Stimulated activated CD4-positive, alpha-beta T cell treated with anti-CD3 and anti-CD28 coated beads, Interleukin-2, amount 100 ng/mL, for 4 hours (primary cell): Measurements from ENCODE around the gene PEX5L.
"Not testable (repeated sequence)": the region's sequence is repeated elsewhere in the genome, so short reads cannot be mapped to it uniquely, and the experiment has no call there.

Source experiments
- DNase-seq: peaks from one replicate; pipeline ENCODE4 v3.0.0-alpha.2; 2020; ENCODE audit warnings: low read depth

The PEX5L gene

GRCh38 chr3:180036671-180037455 lies at the start of gene PEX5L:
Gene PEX5L, minus strand, starts transcription at chr3:180036937. Its CDS starts 338 bp downstream, at chr3:180036599.
- DNase-seq, result no peak

- DNase-seq, result no peak
These were observed 48.5 kb upstream of the PEX5L start for GRCh38 chr3:180085122-180085710.

- DNase-seq, result no peak
These were observed 46.0 kb upstream of the PEX5L start for GRCh38 chr3:180082699-180083098.

GRCh38 chr3:180078592-180078991 lies 41.9 kb upstream of the PEX5L start:
- DNase-seq, result no peak

- DNase-seq, result no peak
These were observed 36.8 kb upstream of the PEX5L start for GRCh38 chr3:180073561-180073960.

GRCh38 chr3:180072786-180073185 lies 36.0 kb upstream of the PEX5L start:
- DNase-seq, result no peak

GRCh38 chr3:180070925-180071324 lies 34.2 kb upstream of the PEX5L start:
- no peak for DNase-seq

- DNase-seq, result no peak
These were observed 31.3 kb upstream of the PEX5L start for GRCh38 chr3:180068023-180068422.

GRCh38 chr3:180066598-180066997 lies 29.9 kb upstream of the PEX5L start:
- DNase-seq, result no peak

- no peak for DNase-seq
These were observed 27.0 kb upstream of the PEX5L start for GRCh38 chr3:180063783-180064182.

- DNase-seq, result no peak
These were observed 26.0 kb upstream of the PEX5L start for GRCh38 chr3:180062771-180063170.

GRCh38 chr3:180059356-180059755 lies 22.6 kb upstream of the PEX5L start:
- DNase-seq, result no peak

GRCh38 chr3:180058238-180058637 lies 21.5 kb upstream of the PEX5L start:
- DNase-seq, result no peak

GRCh38 chr3:180055656-180056055 lies 18.9 kb upstream of the PEX5L start:
- not testable (repeated sequence) for DNase-seq

GRCh38 chr3:180049391-180049790 lies 12.7 kb upstream of the PEX5L start:
- no peak for DNase-seq

- no peak for DNase-seq
These were observed 12.1 kb upstream of the PEX5L start for GRCh38 chr3:180048840-180049239.

GRCh38 chr3:180048103-180048502 lies 11.4 kb upstream of the PEX5L start:
- no peak for DNase-seq

GRCh38 chr3:180040966-180041365 lies 4.2 kb upstream of the PEX5L start:
- DNase-seq, result no peak

- no peak for DNase-seq
These were observed 556 bp downstream of the PEX5L start for GRCh38 chr3:180036092-180036670.

GRCh38 chr3:180026997-180027396 lies 9.7 kb downstream of the PEX5L start:
- no peak for DNase-seq

GRCh38 chr3:180018543-180018942 lies 18.2 kb downstream of the PEX5L start:
- DNase-seq, result no peak

GRCh38 chr3:180017846-180018245 lies 18.9 kb downstream of the PEX5L start:
- no peak for DNase-seq

GRCh38 chr3:180011927-180012326 lies 24.8 kb downstream of the PEX5L start:
- no peak for DNase-seq
